ENCODE measurements around the gene RALGAPA2. TPM values are rescaled to one million over a fixed set of nuclear protein-coding genes. Genes with fewer than 3 reads are reported as not detected.

Gene RALGAPA2
- total and polyA plus RNA-seq, 3 donors from 2014 or later, result 26.9 to 61.5 (median 59.2) TPM

GRCh38 chr20:20593447-20594170, 118.8 kb downstream of the RALGAPA2 start:
- TF ChIP-seq CTCF (IDR thresholded peaks at IDR 0.05) (peak in 2 of 3 experiments; percentile 28 to 45), POLR2A (IDR thresholded peaks at IDR 0.05) (no peak)
- H3K27ac ChIP-seq, result peak overlapping the region in 1 of 2 donors; percentile 32
- 33 to 55% methylated on average over 6 to 9 of the region's 9 CpGs for WGBS, 2 donors
- H3K9me3 ChIP-seq, result no peaks in the 10 kb centered on the region
- intact Hi-C loops (cut with DNase I; ENCODE audit: low total_unique reads), result no loop called here
- no peaks in the 10 kb centered on the region for H3K4me1 ChIP-seq
- peak; percentile 59 for DNase-seq
- no peaks in the 10 kb centered on the region for H3K36me3 ChIP-seq (ENCODE audit: low read depth, missing control alignments)
- no peak overlapping the region for H3K4me3 ChIP-seq
- no peaks in the 10 kb centered on the region for H3K27me3 ChIP-seq

- peaks cover 29% of the 10 kb centered on the region for H3K4me1 ChIP-seq
- H3K27ac ChIP-seq, result no peak overlapping the region
- no peak overlapping the region for H3K4me3 ChIP-seq
- no peak for DNase-seq
- no peaks in the 10 kb centered on the region for H3K36me3 ChIP-seq (ENCODE audit: low read depth, missing control alignments)
- H3K27me3 ChIP-seq, result no peaks in the 10 kb centered on the region
- H3K9me3 ChIP-seq, result no peaks in the 10 kb centered on the region
- TF ChIP-seq POLR2A (IDR thresholded peaks at IDR 0.05) (no peak), CTCF (IDR thresholded peaks at IDR 0.05) (no peak)
- whole genome bisulfite sequencing, 2 donors, result 96 to 100% methylated on average over 1 of the region's 1 CpG
- intact Hi-C loops (cut with DNase I; ENCODE audit: low total_unique reads), result no loop called here
Measured at GRCh38 chr20:20585146-20585545, 127.3 kb downstream of the RALGAPA2 start.

GRCh38 chr20:20582734-20583133, 129.7 kb downstream of the RALGAPA2 start:
- H3K4me1 ChIP-seq, result peaks cover 45% of the 10 kb centered on the region
- TF ChIP-seq CTCF (IDR thresholded peaks at IDR 0.05), result no peak
- no peak for TF ChIP-seq POLR2A (IDR thresholded peaks at IDR 0.05)
- no peaks in the 10 kb centered on the region for H3K36me3 ChIP-seq (ENCODE audit: low read depth, missing control alignments)
- intact Hi-C loops (cut with DNase I; ENCODE audit: low total_unique reads), result no loop called here
- DNase-seq, result no peak
- H3K27ac ChIP-seq, result peak overlapping the region; percentile 50 to 69
- WGBS, 2 donors, result 84 to 85% methylated on average over 2 of the region's 2 CpGs
- H3K9me3 ChIP-seq, result no peaks in the 10 kb centered on the region
- no peak overlapping the region for H3K4me3 ChIP-seq
- no peaks in the 10 kb centered on the region for H3K27me3 ChIP-seq

GRCh38 chr20:20580139-20580538, 132.3 kb downstream of the RALGAPA2 start:
- intact Hi-C loops (cut with DNase I; ENCODE audit: low total_unique reads), result no loop called here
- no peaks in the 10 kb centered on the region for H3K36me3 ChIP-seq (ENCODE audit: low read depth, missing control alignments)

More at GRCh38 chr20:20580139-20580538, 132.3 kb downstream of the RALGAPA2 start:
- Histone ChIP-seq H3K27ac (peak overlapping the region in 1 of 2 donors; percentile 50), H3K4me1 (peaks cover 45% of the 10 kb centered on the region), H3K27me3 (no peaks in the 10 kb centered on the region), H3K4me3 (no peak overlapping the region), H3K9me3 (no peaks in the 10 kb centered on the region)
- 68 to 75% methylated on average over 1 of the region's 1 CpG for WGBS, 2 donors
- DNase-seq, result no peak
- TF ChIP-seq CTCF (IDR thresholded peaks at IDR 0.05), result no peak
- TF ChIP-seq POLR2A (IDR thresholded peaks at IDR 0.05), result no peak

Data from testis (tissue), 3 donors.